ENCODE results near the gene ADCY9. TPM values are rescaled to one million over a fixed set of nuclear protein-coding genes. Genes with fewer than 3 reads are reported as not detected.

The ADCY9 gene
- total RNA-seq, 1 experiment from 2014 or later, result 10.5 TPM

GRCh38 chr16:3986235-3986544, 130.1 kb downstream of the ADCY9 start:
- Histone ChIP-seq H3K9me3 (ENCODE audit: insufficient read depth, low read depth) (no peaks in the 10 kb centered on the region), H3K4me3 (no peak overlapping the region), H3K27me3 (ENCODE audit: insufficient read depth, low read depth) (no peaks in the 10 kb centered on the region), H3K9me2 (ENCODE audit: insufficient read depth) (no peaks in the 10 kb centered on the region), H2AFZ (no peak overlapping the region), H3K4me2 (no peak overlapping the region), H3K27ac (no peak overlapping the region), H3K4me1 (replicated peaks; ENCODE audit: insufficient read depth) (no peaks in the 10 kb centered on the region), H3F3A (ENCODE audit: insufficient read depth, low read depth) (no peaks in the 10 kb centered on the region; the same call in 1 of the 2 replicates), H3K79me2 (ENCODE audit: low read depth) (no peaks in the 10 kb centered on the region), H4K20me1 (ENCODE audit: insufficient read depth) (no peaks in the 10 kb centered on the region), H3K36me3 (ENCODE audit: low read depth) (no peaks in the 10 kb centered on the region)
- intact Hi-C loops (cut with micrococcal nuclease; ENCODE audit: unreplicated experiment), result no loop called here
- POLR2A ChIA-PET (ENCODE audit: unreplicated experiment), result no interaction called here
- CTCF ChIA-PET, result no interaction called here
- DNase-seq, result no peak
- BruUV-seq (replicated peaks), result no TSS peak
- TF ChIP-seq, protein P1, sequence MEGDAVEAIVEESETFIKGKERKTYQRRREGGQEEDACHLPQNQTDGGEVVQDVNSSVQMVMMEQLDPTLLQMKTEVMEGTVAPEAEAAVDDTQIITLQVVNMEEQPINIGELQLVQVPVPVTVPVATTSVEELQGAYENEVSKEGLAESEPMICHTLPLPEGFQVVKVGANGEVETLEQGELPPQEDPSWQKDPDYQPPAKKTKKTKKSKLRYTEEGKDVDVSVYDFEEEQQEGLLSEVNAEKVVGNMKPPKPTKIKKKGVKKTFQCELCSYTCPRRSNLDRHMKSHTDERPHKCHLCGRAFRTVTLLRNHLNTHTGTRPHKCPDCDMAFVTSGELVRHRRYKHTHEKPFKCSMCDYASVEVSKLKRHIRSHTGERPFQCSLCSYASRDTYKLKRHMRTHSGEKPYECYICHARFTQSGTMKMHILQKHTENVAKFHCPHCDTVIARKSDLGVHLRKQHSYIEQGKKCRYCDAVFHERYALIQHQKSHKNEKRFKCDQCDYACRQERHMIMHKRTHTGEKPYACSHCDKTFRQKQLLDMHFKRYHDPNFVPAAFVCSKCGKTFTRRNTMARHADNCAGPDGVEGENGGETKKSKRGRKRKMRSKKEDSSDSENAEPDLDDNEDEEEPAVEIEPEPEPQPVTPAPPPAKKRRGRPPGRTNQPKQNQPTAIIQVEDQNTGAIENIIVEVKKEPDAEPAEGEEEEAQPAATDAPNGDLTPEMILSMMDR (conservative IDR thresholded peaks at IDR 0.05), result no peak
- TF ChIP-seq EZH2 (IDR thresholded peaks at IDR 0.05; ENCODE audit: low read depth), result no peak

DNA sequence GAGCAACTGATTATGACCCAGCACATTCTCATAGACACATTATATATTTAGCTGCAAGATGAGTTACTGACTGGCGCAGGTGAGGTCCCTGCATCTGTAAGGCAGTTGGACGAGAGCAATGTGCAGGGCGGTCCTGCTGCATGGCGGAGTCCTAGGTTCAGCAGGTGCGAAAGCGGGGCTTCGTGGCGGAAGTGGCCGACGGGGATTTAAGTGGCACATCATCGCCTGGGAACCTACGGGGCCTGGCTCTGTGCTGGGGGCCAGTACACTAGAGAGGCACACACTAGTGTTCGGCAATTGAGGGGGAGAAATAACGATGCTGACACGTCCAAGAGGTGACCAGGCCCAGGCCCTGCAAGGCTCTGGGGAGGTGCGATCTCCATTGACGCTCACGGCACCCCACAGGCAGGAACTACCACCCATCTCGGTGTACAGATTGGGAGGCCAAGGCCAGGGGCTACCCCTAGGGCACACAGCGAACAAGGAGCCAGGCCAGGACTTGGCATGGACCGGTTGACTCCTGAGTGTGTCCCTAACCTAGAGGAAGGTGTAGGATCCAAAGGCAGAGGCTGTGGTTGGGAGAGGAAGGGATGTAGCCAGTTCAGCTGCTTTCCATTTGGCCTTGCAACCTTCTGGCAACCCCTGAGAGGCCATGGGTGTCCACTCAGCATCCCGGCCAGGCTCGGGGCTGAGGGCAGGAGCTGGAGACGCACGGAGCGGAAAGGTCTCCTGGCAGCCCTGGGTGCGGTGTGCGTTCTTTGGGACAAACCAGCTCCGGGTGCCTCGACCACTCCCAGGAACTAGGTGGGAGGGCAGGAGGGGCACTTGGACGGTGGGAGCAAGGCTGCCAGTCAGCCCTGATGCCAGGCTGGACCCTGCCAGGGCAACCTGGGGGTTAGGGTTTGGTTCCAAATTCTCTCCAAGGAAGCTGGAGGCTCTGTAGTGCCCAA, 131.9 kb downstream of the ADCY9 start:
- Histone ChIP-seq H3K36me3 (ENCODE audit: low read depth) (no peaks in the 10 kb centered on the region), H3K9me2 (ENCODE audit: insufficient read depth) (no peaks in the 10 kb centered on the region), H3K4me3 (no peak overlapping the region), H3K9me3 (ENCODE audit: insufficient read depth, low read depth) (no peaks in the 10 kb centered on the region), H3F3A (ENCODE audit: insufficient read depth, low read depth) (no peaks in the 10 kb centered on the region; the same call in 1 of the 2 replicates), H3K4me1 (replicated peaks; ENCODE audit: insufficient read depth) (no peaks in the 10 kb centered on the region), H3K4me2 (no peak overlapping the region), H2AFZ (no peak overlapping the region), H4K20me1 (ENCODE audit: insufficient read depth) (no peaks in the 10 kb centered on the region), H3K27me3 (ENCODE audit: insufficient read depth, low read depth) (no peaks in the 10 kb centered on the region), H3K27ac (no peak overlapping the region), H3K79me2 (ENCODE audit: low read depth) (no peaks in the 10 kb centered on the region)
- BruUV-seq (replicated peaks), result no TSS peak
- CTCF ChIA-PET, result interaction anchor here (2.3 to 3.0 kb wide), 2 partner anchors 193 to 269 kb away, joined by 10 to 21 read pairs; no protein-coding TSS in a partner anchor
- TF ChIP-seq, protein P1 (conservative IDR thresholded peaks at IDR 0.05), result no peak
- no peak for TF ChIP-seq EZH2 (IDR thresholded peaks at IDR 0.05; ENCODE audit: low read depth)
- no peak for DNase-seq
- POLR2A ChIA-PET (ENCODE audit: unreplicated experiment), result interaction anchor here (0.5 kb wide), 1 partner anchor 259 kb away, joined by 3 read pairs; no protein-coding TSS in a partner anchor
- intact Hi-C loops (cut with micrococcal nuclease; ENCODE audit: unreplicated experiment), result loop anchor here (5.0 kb wide), 5 partner anchors 102 to 288 kb away; partner anchors contain the start of genes CREBBP and TFAP4

- CTCF ChIA-PET, result interaction anchor here (0.6 to 3.0 kb wide), 8 partner anchors 13 to 397 kb away, joined by 3 to 21 read pairs (median 5); no protein-coding TSS in a partner anchor
- no peak overlapping the region for H3K27ac ChIP-seq
- H3K4me2 ChIP-seq, result peak overlapping the region; percentile 16
- TF ChIP-seq, protein P1 (conservative IDR thresholded peaks at IDR 0.05), result peak; percentile 82
- no peak for TF ChIP-seq EZH2 (IDR thresholded peaks at IDR 0.05; ENCODE audit: low read depth)
- H3K4me1 ChIP-seq (replicated peaks; ENCODE audit: insufficient read depth), result no peaks in the 10 kb centered on the region
- no peak overlapping the region for H3K4me3 ChIP-seq
- no TSS peak for BruUV-seq (replicated peaks)
- H3K9me3 ChIP-seq (ENCODE audit: insufficient read depth, low read depth), result no peaks in the 10 kb centered on the region
- H2AFZ ChIP-seq, result no peak overlapping the region
- H4K20me1 ChIP-seq (ENCODE audit: insufficient read depth), result no peaks in the 10 kb centered on the region
- H3K79me2 ChIP-seq (ENCODE audit: low read depth), result no peaks in the 10 kb centered on the region
- POLR2A ChIA-PET (ENCODE audit: unreplicated experiment), result interaction anchor here (1.0 kb wide), 1 partner anchor 270 kb away, joined by 4 read pairs; no protein-coding TSS in a partner anchor
- no peaks in the 10 kb centered on the region; the same call in 1 of the 2 replicates for H3F3A ChIP-seq (ENCODE audit: insufficient read depth, low read depth)
- intact Hi-C loops (cut with micrococcal nuclease; ENCODE audit: unreplicated experiment), result loop anchor here (1.0 to 5.0 kb wide), 7 partner anchors 101 to 348 kb away; partner anchors contain the start of genes CREBBP and TFAP4
- no peaks in the 10 kb centered on the region for H3K27me3 ChIP-seq (ENCODE audit: insufficient read depth, low read depth)
- no peaks in the 10 kb centered on the region for H3K9me2 ChIP-seq (ENCODE audit: insufficient read depth)
- H3K36me3 ChIP-seq (ENCODE audit: low read depth), result no peaks in the 10 kb centered on the region
- peak; percentile 64 to 91 for DNase-seq
Measured at GRCh38 chr16:3983081-3983520, 133.1 kb downstream of the ADCY9 start.

All from PC-9 (cell line).